Activated T-helper 1 cell treated with anti-CD3 and anti-CD28 coated beads, Interleukin-12 subunit alpha, Interleukin-12 subunit beta, Interleukin-2, Interleukin-4 antibody, amounts not matched to agents 30 ng/mL and 10 ng/mL and 1 ng/mL, durations not matched to agents 14 hours and 24 hours and 36 hours (primary cell): Measurements from ENCODE around the gene ELOVL5. TPM values are rescaled to one million over a fixed set of nuclear protein-coding genes. Genes with fewer than 3 reads are reported as not detected.
"Not testable (repeated sequence)": the region's sequence is repeated elsewhere in the genome, so short reads cannot be mapped to it uniquely, and the experiment has no call there.

ENCODE experiments used
- DNase-seq: peaks from one replicate; pipeline ENCODE4 v3.0.0; 2021; ENCODE audit warnings: low spot score
- H3K27ac Mint-ChIP-seq: one replicate; pipeline ENCODE4 v1.8.0; 2021; ENCODE audit warnings: mild to moderate bottlenecking, mixed read lengths
- H3K27me3 Mint-ChIP-seq: one replicate; pipeline ENCODE4 v1.8.0; 2022; ENCODE audit warnings: mild to moderate bottlenecking, moderate library complexity, mixed read lengths; ENCODE audit not compliant: insufficient read depth
- H3K36me3 Mint-ChIP-seq: one replicate; pipeline ENCODE4 v1.8.0; 2021; ENCODE audit warnings: low read depth, mixed read lengths
- H3K4me1 Mint-ChIP-seq: one replicate; pipeline ENCODE4 v1.8.0; 2021; ENCODE audit warnings: low read depth, mixed read lengths
- H3K4me3 Mint-ChIP-seq: one replicate; pipeline ENCODE4 v1.8.0; 2021; ENCODE audit warnings: mild to moderate bottlenecking, moderate library complexity, mixed read lengths
- H3K9me3 Mint-ChIP-seq: one replicate; pipeline ENCODE4 v1.8.0; 2021; ENCODE audit warnings: mixed read lengths
- intact Hi-C: fragments of 100-400 bp; cut with micrococcal nuclease; formaldehyde crosslinking; loops from one replicate; pipeline ENCODE4 v1.15.1; 2024
- total RNA-seq: library from RNA; stranded (reverse); gene quantifications from 2 replicates; pipeline ENCODE4 v1.2.3, GENCODE V29; 2022

The ELOVL5 gene
- total RNA-seq, 1 donor from 2014 or later, result 121 TPM

DNA sequence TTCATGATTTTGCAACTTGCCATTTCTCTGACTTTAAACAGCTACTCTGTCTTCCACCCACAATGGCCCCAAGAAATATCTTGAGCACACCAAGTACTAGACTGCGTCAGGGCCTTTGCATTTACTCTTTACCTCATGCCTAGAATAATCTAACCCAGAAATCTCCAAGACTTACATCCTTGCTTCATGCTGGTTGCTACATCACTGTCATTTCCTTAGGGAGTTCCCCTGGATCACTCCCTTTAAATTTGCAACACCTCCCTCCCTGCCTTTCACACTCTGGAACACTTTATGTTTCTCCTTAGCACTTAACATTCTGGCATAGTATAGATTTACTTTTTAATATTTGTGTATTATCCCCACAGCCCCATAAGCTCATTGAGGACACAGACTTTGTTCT lies 4.9 kb upstream of the ELOVL5 start:
- Mint-ChIP-seq H3K4me1 (peaks cover 26% of the 10 kb centered on the region), H3K9me3 (no peaks in the 10 kb centered on the region), H3K27me3 (peaks cover 13% of the 10 kb centered on the region), H3K36me3 (no peaks in the 10 kb centered on the region), H3K4me3 (no peak overlapping the region), H3K27ac (no peak overlapping the region)
- intact Hi-C loops, result no loop called here
- DNase-seq, result no peak

DNA sequence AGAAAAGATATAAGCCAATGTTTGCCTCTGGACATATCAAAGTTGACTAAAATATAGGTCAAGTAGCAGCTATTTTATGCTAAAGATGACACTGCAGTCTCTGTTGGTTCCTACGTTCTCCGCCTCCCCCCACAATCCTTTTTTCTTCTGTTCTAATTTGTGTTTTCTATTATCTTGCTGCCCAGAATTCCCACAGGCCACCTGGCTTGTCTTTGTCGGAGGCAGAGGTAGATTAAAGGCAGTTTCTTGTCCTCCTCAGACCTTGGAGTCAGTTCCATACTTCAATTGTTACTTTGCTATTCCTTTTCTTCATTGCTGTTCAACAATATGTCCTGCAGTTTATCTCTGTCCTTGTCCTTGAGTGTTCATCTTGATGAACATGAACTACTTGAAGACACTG lies 3.6 kb upstream of the ELOVL5 start:
- no peak overlapping the region for H3K4me3 Mint-ChIP-seq
- no peaks in the 10 kb centered on the region for H3K36me3 Mint-ChIP-seq
- no peaks in the 10 kb centered on the region for H3K9me3 Mint-ChIP-seq
- no peak overlapping the region for H3K27ac Mint-ChIP-seq
- peaks cover 14% of the 10 kb centered on the region for H3K4me1 Mint-ChIP-seq
- intact Hi-C loops, result no loop called here
- peaks cover 13% of the 10 kb centered on the region for H3K27me3 Mint-ChIP-seq
- no peak for DNase-seq

DNA sequence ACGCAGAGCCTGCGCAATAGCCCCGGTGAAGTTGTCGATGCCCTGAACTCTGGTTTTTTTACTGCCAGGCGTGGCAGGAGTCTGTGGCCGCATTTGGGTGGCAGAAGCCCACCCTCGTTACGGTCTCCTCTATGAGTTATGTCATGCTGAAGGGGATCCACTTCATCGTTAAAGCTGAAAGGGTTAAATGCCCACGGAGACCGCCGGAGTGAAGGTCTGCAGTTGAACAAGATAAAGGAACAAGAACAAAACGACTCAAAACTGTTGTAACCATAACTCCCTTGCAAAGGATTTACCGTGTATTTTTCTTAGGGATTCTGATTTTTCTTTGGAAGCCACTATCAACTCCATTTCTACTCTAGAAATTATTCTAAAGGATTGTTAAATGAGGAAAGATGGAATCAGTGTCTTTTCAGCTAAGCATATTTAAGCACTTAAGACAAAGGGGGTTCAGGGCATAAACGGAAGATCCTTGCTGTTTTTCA lies 501 bp upstream of the ELOVL5 start:
- H3K4me1 Mint-ChIP-seq, result peaks cover 41% of the 10 kb centered on the region
- H3K4me3 Mint-ChIP-seq, result peak overlapping the region; percentile 96
- peak overlapping the region; percentile 93 for H3K27ac Mint-ChIP-seq
- H3K27me3 Mint-ChIP-seq, result peaks cover 8% of the 10 kb centered on the region
- no peaks in the 10 kb centered on the region for H3K9me3 Mint-ChIP-seq
- intact Hi-C loops, result loop anchor here (1.0 to 5.0 kb wide), 6 partner anchors 63 to 198 kb away; partner anchors contain the start of gene GCLC
- H3K36me3 Mint-ChIP-seq, result peaks cover 20% of the 10 kb centered on the region
- DNase-seq, result no peak

DNA sequence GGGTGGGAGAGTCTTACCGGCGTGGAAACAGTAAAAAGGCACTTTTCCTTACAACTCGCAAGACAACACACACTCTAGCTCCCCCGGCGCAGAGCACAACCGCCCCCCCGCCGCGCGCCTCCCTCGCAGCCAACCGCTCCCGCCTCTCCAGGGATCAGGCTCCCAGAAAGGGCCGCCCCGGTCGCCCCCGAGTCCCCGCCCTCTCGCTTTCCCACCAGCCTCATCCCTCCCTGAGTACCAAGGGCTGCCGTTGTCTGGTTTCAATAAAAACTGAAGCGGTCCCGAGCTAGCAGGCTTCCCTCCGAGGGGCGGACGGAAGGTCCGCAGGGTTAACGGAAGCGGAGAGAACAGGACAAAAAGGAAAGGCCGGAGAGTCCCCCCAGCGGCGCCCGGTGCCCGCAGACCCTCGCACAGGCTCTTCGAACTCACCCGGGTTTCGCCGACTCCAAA lies 804 bp downstream of the ELOVL5 start:
- Mint-ChIP-seq H3K27me3 (peaks cover 3% of the 10 kb centered on the region), H3K4me3 (peak overlapping the region; percentile 96), H3K9me3 (no peaks in the 10 kb centered on the region), H3K4me1 (peaks cover 53% of the 10 kb centered on the region), H3K27ac (peak overlapping the region; percentile 92), H3K36me3 (peaks cover 24% of the 10 kb centered on the region)
- intact Hi-C loops, result loop anchor here (1.0 to 5.0 kb wide), 9 partner anchors 11 to 199 kb away; partner anchors contain the start of gene GCLC
- peak; percentile 38 for DNase-seq

DNA sequence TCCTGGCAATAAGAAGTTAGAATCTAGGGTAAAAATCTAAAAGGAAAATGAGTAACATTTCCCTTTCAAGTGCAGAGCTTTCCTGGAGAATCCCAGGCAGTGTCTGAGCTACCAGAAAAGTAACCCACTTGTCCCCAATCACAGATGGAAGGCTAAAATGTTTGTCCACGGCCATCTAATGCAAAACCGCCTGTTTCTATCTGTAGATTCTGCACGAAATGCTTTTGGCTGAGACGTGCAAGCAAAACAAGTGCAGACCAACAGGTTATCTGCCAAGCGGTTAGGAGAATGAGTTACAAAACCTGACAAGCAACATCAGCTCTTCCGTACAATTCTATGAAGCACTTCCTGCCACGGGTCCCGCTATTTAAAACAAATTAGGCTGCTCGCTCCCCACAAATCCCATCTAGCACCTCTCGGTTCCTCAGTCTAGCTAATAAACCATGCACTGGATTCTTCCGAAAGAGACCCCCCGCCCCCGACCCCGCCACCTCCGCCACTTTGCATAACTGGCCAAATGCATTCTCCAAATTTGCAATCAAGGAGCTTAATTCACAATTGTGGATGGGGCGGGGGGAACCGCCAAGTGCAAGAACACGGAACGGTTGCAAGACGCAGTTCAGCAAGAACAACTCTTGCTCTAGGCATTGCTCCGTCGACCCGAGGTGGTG lies 1.4 kb downstream of the ELOVL5 start:
- no peaks in the 10 kb centered on the region for H3K9me3 Mint-ChIP-seq
- H3K4me3 Mint-ChIP-seq, result peak overlapping the region; percentile 96
- peak overlapping the region; percentile 92 for H3K27ac Mint-ChIP-seq
- H3K36me3 Mint-ChIP-seq, result peaks cover 24% of the 10 kb centered on the region
- no peak for DNase-seq
- H3K27me3 Mint-ChIP-seq, result peaks cover 3% of the 10 kb centered on the region
- intact Hi-C loops, result loop anchor here (5.0 kb wide), 4 partner anchors 65 to 200 kb away; partner anchors contain the start of gene GCLC
- H3K4me1 Mint-ChIP-seq, result peaks cover 58% of the 10 kb centered on the region

DNA sequence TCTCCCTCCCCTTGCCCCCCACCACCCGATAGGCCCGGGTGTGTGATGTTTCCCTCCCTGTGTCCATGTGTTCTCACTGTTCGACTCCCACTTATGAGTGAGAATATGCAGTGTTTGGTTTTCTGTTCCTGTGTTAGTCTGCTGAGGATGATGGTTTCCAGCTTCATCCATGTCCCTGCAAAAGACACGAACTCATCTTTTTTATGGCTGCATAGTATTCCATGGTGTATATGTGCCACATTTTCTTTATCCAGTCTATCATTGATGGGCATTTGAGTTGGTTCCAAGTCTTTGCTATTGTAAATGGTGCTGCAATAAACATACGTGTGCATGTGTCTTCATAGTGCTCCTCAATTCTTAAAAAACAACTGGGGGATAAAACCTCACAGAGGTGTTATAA lies 2.7 kb downstream of the ELOVL5 start:
- H3K36me3 Mint-ChIP-seq, result peaks cover 27% of the 10 kb centered on the region
- H3K9me3 Mint-ChIP-seq, H3K27me3 Mint-ChIP-seq, DNase-seq: not testable (repeated sequence)
- H3K27ac Mint-ChIP-seq, result peak overlapping the region; percentile 92
- H3K4me1 Mint-ChIP-seq, result peaks cover 72% of the 10 kb centered on the region
- intact Hi-C loops, result loop anchor here (5.0 kb wide), 4 partner anchors 66 to 201 kb away; partner anchors contain the start of gene GCLC
- peak overlapping the region; percentile 96 for H3K4me3 Mint-ChIP-seq

DNA sequence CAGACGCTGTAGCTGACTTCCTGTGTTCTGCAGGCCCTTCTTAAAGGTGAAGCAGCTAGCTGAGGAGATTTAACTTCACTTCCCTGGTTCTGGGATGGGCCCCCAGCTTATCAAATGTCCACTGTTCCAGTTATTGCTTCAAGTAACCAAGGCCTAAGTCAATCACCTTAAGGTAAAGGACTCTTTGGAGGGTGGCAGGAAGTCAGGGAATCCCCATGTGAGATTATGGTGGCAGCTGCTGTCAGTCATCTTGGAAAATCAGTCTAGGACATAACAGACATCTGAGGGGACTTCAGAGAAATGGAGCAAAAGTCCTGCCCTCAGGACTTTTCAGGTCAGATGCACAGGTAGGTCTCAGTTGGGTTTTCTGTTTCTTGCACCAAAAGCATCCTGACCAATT lies 3.8 kb downstream of the ELOVL5 start:
- DNase-seq, result no peak
- H3K4me1 Mint-ChIP-seq, result peaks cover 79% of the 10 kb centered on the region
- intact Hi-C loops, result loop anchor here (2.0 to 5.0 kb wide), 5 partner anchors 14 to 202 kb away; partner anchors contain the start of gene GCLC
- peak overlapping the region; percentile 40 for H3K4me3 Mint-ChIP-seq
- peaks cover 32% of the 10 kb centered on the region for H3K36me3 Mint-ChIP-seq
- no peaks in the 10 kb centered on the region for H3K9me3 Mint-ChIP-seq
- H3K27me3 Mint-ChIP-seq, result no peaks in the 10 kb centered on the region
- H3K27ac Mint-ChIP-seq, result peak overlapping the region; percentile 58

DNA sequence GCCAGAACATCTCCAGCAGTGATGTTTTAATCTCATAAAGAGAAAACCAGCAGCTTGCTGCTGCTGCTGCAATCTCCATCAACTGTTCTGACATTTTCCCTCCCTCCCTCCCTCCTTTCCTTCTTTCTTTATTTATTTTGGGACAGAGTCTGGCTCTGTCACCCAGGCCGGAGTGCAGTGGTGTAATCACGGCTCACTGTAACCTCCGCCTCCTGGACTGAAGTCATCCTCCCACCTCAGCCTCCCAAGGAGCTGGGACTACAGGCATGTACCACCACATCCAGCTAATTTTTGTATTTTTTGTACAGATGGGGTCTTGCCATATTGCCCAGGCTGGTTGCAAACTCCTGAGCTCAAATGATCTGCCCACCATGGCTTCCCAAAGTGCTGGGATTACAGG lies 5.7 kb downstream of the ELOVL5 start:
- Mint-ChIP-seq H3K4me1 (peaks cover 86% of the 10 kb centered on the region), H3K36me3 (peaks cover 39% of the 10 kb centered on the region), H3K27ac (no peak overlapping the region), H3K9me3 (no peaks in the 10 kb centered on the region), H3K27me3 (no peaks in the 10 kb centered on the region), H3K4me3 (no peak overlapping the region)
- intact Hi-C loops, result no loop called here
- no peak for DNase-seq

DNA sequence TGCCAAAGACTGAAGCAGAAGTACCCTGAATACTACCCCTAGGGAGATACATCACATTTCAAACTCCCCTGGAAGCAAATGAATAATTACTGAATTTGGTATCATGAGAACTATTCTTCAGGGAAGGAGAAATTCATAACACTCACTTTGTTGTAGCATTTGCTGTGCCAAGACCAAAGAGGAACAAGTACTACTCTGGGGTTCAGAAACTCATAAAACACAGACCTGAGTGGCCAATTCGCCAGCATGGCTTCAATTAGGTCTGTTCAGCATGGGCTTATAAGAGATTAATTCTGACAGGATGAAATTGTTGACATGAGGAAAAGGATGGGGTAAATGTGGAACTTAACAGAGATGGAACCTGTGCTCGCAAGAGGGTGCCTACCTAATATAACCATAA lies 6.5 kb downstream of the ELOVL5 start:
- H3K4me3 Mint-ChIP-seq, result no peak overlapping the region
- no peak overlapping the region for H3K27ac Mint-ChIP-seq
- intact Hi-C loops, result no loop called here
- H3K27me3 Mint-ChIP-seq, result no peaks in the 10 kb centered on the region
- peaks cover 47% of the 10 kb centered on the region for H3K36me3 Mint-ChIP-seq
- H3K9me3 Mint-ChIP-seq, result no peaks in the 10 kb centered on the region
- peaks cover 94% of the 10 kb centered on the region for H3K4me1 Mint-ChIP-seq
- no peak for DNase-seq

DNA sequence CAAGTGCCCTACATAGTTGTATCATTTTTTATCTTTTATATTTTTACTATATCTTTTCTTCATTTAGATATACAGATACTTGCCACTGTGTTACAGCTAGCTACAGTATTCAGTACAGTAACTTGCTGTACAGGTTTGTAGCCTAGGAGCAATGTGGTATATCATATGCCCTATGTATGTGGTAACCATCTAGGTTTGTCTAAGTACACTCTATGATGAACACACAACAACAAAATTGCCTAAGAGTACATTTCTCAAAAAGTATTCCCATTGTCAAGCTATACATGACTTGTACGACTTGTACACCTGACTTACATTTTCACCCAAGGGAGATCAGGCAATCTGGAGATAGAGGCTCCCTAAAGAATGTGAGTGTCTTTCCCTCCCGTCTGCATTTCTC lies 8.2 kb downstream of the ELOVL5 start:
- Mint-ChIP-seq H3K27ac (no peak overlapping the region), H3K36me3 (peaks cover 38% of the 10 kb centered on the region), H3K9me3 (no peaks in the 10 kb centered on the region), H3K4me3 (no peak overlapping the region), H3K4me1 (peaks cover 94% of the 10 kb centered on the region), H3K27me3 (no peaks in the 10 kb centered on the region)
- intact Hi-C loops, result no loop called here
- DNase-seq, result no peak

DNA sequence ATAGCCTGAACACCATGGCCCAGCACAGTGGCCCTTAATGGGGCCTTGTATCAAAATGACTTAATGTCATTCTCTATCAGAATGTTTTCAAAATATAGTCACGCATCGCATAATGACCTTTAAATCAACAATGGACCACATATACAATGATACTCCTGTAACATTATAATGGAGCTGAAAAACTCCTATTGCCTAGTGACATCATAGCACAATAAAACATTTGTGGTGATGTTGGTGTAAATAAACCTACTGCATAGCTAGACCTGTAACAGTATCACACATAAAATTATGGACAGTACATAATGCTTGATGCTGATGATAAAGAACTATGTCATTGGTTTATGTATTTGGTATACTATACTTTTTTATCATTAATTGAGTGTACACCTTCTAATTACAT lies 9.3 kb downstream of the ELOVL5 start:
- intact Hi-C loops, result loop anchor here (10.0 kb wide), 1 partner anchor 945 kb away; no protein-coding TSS in a partner anchor
- Mint-ChIP-seq H3K27me3 (no peaks in the 10 kb centered on the region), H3K27ac (no peak overlapping the region), H3K9me3 (no peaks in the 10 kb centered on the region), H3K36me3 (peaks cover 34% of the 10 kb centered on the region), H3K4me1 (peaks cover 94% of the 10 kb centered on the region), H3K4me3 (no peak overlapping the region)
- DNase-seq, result no peak

DNA sequence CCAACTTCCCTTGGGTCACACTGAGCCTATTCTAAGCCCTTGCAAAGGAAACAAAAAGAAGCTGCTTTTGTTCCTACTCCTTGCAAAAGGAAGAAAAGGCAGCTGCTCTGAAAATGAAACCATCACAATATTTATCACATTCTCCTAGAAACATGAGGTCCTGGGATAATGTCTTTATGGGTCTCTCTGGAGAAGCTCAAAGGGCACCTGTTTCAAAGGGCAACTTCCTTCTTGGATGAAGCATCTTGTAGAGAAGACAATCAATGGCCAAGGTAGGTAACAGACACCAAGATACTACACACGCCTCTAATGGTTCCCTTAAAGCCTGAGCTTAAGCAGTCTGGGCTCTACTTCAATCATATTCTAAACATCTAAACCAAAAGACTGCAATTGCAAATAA lies 10.4 kb downstream of the ELOVL5 start:
- no peaks in the 10 kb centered on the region for H3K9me3 Mint-ChIP-seq
- peak overlapping the region; percentile 27 for H3K4me3 Mint-ChIP-seq
- intact Hi-C loops, result loop anchor here (10.0 kb wide), 1 partner anchor 944 kb away; no protein-coding TSS in a partner anchor
- H3K4me1 Mint-ChIP-seq, result peaks cover 92% of the 10 kb centered on the region
- H3K27ac Mint-ChIP-seq, result peak overlapping the region; percentile 96
- DNase-seq, result no peak
- H3K27me3 Mint-ChIP-seq, result no peaks in the 10 kb centered on the region
- peaks cover 30% of the 10 kb centered on the region for H3K36me3 Mint-ChIP-seq

DNA sequence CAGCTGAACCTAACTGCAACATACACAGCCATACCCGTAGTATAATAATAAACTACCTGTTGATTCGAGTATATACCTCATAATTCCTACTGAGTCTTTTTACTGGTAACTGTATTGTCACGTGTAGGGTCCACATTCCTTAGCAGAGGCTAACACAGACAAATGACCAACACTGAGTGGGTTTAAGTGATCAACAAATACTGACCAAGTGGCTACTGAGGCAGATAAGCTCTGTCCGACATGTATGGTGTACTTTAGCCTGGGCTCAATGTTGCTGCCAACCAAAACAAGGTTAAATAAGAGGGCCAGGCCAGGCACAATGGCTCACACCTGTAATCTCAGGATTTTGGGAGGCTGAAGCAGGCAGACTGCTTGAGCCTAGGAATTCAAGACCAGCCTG lies 12.7 kb downstream of the ELOVL5 start:
- Mint-ChIP-seq H3K27ac (peak overlapping the region; percentile 96), H3K4me1 (peaks cover 89% of the 10 kb centered on the region), H3K36me3 (peaks cover 41% of the 10 kb centered on the region), H3K4me3 (peak overlapping the region; percentile 78), H3K27me3 (no peaks in the 10 kb centered on the region), H3K9me3 (no peaks in the 10 kb centered on the region)
- intact Hi-C loops, result loop anchor here (10.0 kb wide), 1 partner anchor 941 kb away; no protein-coding TSS in a partner anchor
- no peak for DNase-seq
